Measurements from ENCODE around the gene FASTKD2. TPM values are rescaled to one million over a fixed set of nuclear protein-coding genes. Genes with fewer than 3 reads are reported as not detected.

The FASTKD2 gene
- total RNA-seq, 5 donors from 2014 or later (not counting 1 experiment from before 2014, with no cell fraction given): 18.3 to 25.8 (median 21.7) TPM

- no peak for ATAC-seq (replicated peaks in 1 of 4)
- H3K4me1 Mint-ChIP-seq: no peaks in the 10 kb centered on the region
- Histone ChIP-seq H3K27ac (ENCODE audit: low read length) (no peak overlapping the region), H3K27me3 (replicated peaks in 1 of 2; ENCODE audit: control insufficient read depth in 2 of 2, extremely low read depth in 1 of 2, insufficient read depth in 2 of 2, low read length in 1 of 2) (peaks cover 2 to 3% of the 10 kb centered on the region in 2 experiments), H3K4me1 (ENCODE audit: control insufficient read depth in 1 of 2, extremely low read depth in 1 of 2, insufficient read depth in 2 of 2, low read length in 2 of 2) (no peaks in the 10 kb centered on the region), H3K4me3 (ENCODE audit: control insufficient read depth in 1 of 2, extremely low read depth in 1 of 2, low read length in 1 of 2) (no peak overlapping the region), H3K36me3 (ENCODE audit: control insufficient read depth in 2 of 2, extremely low read depth in 1 of 2, insufficient read depth in 1 of 2, low read length in 1 of 2) (no peaks in the 10 kb centered on the region), H3K9me3 (no peaks in the 10 kb centered on the region)
- no peaks in the 10 kb centered on the region for H3K36me3 Mint-ChIP-seq
- no peak overlapping the region for H3K4me3 Mint-ChIP-seq
- peaks cover 37 to 45% of the 10 kb centered on the region in 2 donors for H3K27me3 Mint-ChIP-seq
- 93% methylated on average over 2 of the region's 7 CpGs for WGBS (ENCODE audit: insufficient coverage)
- no peak for DNase-seq
- CTCF ChIA-PET: interaction anchor here (0.5 to 0.6 kb wide), 2 partner anchors 52 to 1381 kb away, joined by 3 to 4 read pairs; no protein-coding TSS in a partner anchor
- POLR2A ChIA-PET: interaction anchor here (0.5 to 0.6 kb wide), 2 partner anchors 9 to 504 kb away, joined by 3 read pairs; no protein-coding TSS in a partner anchor
- no peaks in the 10 kb centered on the region for H3K9me3 Mint-ChIP-seq
- no peak overlapping the region for H3K27ac Mint-ChIP-seq
These were observed 36.9 kb upstream of the FASTKD2 start for GRCh38 chr2:206728277-206729199.

GRCh38 chr2:206733341-206733740, 32.1 kb upstream of the FASTKD2 start:
- H3K4me1 Mint-ChIP-seq: no peaks in the 10 kb centered on the region
- peaks cover 3 to 4% of the 10 kb centered on the region in 2 experiments for H3K27me3 ChIP-seq (replicated peaks in 1 of 2; ENCODE audit: control insufficient read depth in 2 of 2, extremely low read depth in 1 of 2, insufficient read depth in 2 of 2, low read length in 1 of 2)
- H3K4me1 ChIP-seq (ENCODE audit: control insufficient read depth in 1 of 2, extremely low read depth in 1 of 2, insufficient read depth in 2 of 2, low read length in 2 of 2): no peaks in the 10 kb centered on the region
- H3K27ac Mint-ChIP-seq: no peak overlapping the region
- H3K4me3 ChIP-seq (ENCODE audit: control insufficient read depth in 1 of 2, extremely low read depth in 1 of 2, low read length in 1 of 2): no peak overlapping the region
- DNase-seq (no peak), ATAC-seq (replicated peaks in 1 of 4) (no peak)
- H3K36me3 Mint-ChIP-seq: no peaks in the 10 kb centered on the region
- no peaks in the 10 kb centered on the region for H3K36me3 ChIP-seq (ENCODE audit: control insufficient read depth in 2 of 2, extremely low read depth in 1 of 2, insufficient read depth in 1 of 2, low read length in 1 of 2)
- WGBS (ENCODE audit: insufficient coverage): 70% methylated on average over 1 of the region's 2 CpGs
- ChIA-PET POLR2A (no interaction called here), CTCF (no interaction called here)
- no peaks in the 10 kb centered on the region for H3K9me3 ChIP-seq
- H3K4me3 Mint-ChIP-seq: no peak overlapping the region
- no peak overlapping the region for H3K27ac ChIP-seq (ENCODE audit: low read length)
- H3K9me3 Mint-ChIP-seq: no peaks in the 10 kb centered on the region
- peaks cover 24 to 29% of the 10 kb centered on the region in 2 donors for H3K27me3 Mint-ChIP-seq

GRCh38 chr2:206736935-206737334, 28.5 kb upstream of the FASTKD2 start:
- peaks cover 0 to 2% of the 10 kb centered on the region in 2 experiments for H3K27me3 ChIP-seq (replicated peaks in 1 of 2; ENCODE audit: control insufficient read depth in 2 of 2, extremely low read depth in 1 of 2, insufficient read depth in 2 of 2, low read length in 1 of 2)
- ChIA-PET CTCF (interaction anchor here in 1 of 2 donors (0.6 kb wide), 1 partner anchor 767 kb away, joined by 3 read pairs; no protein-coding TSS in a partner anchor), POLR2A (interaction anchor here in 1 of 2 donors (0.7 kb wide), 1 partner anchor 8 kb away, joined by 3 read pairs; no protein-coding TSS in a partner anchor)
- Mint-ChIP-seq H3K36me3 (no peaks in the 10 kb centered on the region), H3K4me1 (no peaks in the 10 kb centered on the region), H3K9me3 (no peaks in the 10 kb centered on the region), H3K27ac (no peak overlapping the region), H3K27me3 (peaks cover 10 to 17% of the 10 kb centered on the region in 2 donors), H3K4me3 (no peak overlapping the region)
- no peak overlapping the region for H3K27ac ChIP-seq (ENCODE audit: low read length)
- DNase-seq: no peak
- no peak for ATAC-seq (replicated peaks in 1 of 4)
- 60% methylated on average over 2 of the region's 5 CpGs for WGBS (ENCODE audit: insufficient coverage)
- no peaks in the 10 kb centered on the region for H3K9me3 ChIP-seq
- H3K4me3 ChIP-seq (ENCODE audit: control insufficient read depth in 1 of 2, extremely low read depth in 1 of 2, low read length in 1 of 2): no peak overlapping the region
- H3K4me1 ChIP-seq (ENCODE audit: control insufficient read depth in 1 of 2, extremely low read depth in 1 of 2, insufficient read depth in 2 of 2, low read length in 2 of 2): no peaks in the 10 kb centered on the region
- no peaks in the 10 kb centered on the region for H3K36me3 ChIP-seq (ENCODE audit: control insufficient read depth in 2 of 2, extremely low read depth in 1 of 2, insufficient read depth in 1 of 2, low read length in 1 of 2)

- ChIA-PET POLR2A (no interaction called here), CTCF (no interaction called here)
- no peaks in the 10 kb centered on the region for H3K9me3 ChIP-seq
- Mint-ChIP-seq H3K27me3 (peaks cover 13 to 29% of the 10 kb centered on the region in 2 donors), H3K27ac (no peak overlapping the region), H3K9me3 (no peaks in the 10 kb centered on the region), H3K36me3 (no peaks in the 10 kb centered on the region), H3K4me1 (no peaks in the 10 kb centered on the region), H3K4me3 (no peak overlapping the region)
- H3K27ac ChIP-seq (ENCODE audit: low read length): no peak overlapping the region
- ATAC-seq (replicated peaks in 1 of 4): no peak
- DNase-seq: no peak
- WGBS (ENCODE audit: insufficient coverage): 100% methylated on average over 2 of the region's 2 CpGs
- H3K27me3 ChIP-seq (replicated peaks in 1 of 2; ENCODE audit: control insufficient read depth in 2 of 2, extremely low read depth in 1 of 2, insufficient read depth in 2 of 2, low read length in 1 of 2): peaks cover 0 to 2% of the 10 kb centered on the region in 2 experiments
- H3K4me3 ChIP-seq (ENCODE audit: control insufficient read depth in 1 of 2, extremely low read depth in 1 of 2, low read length in 1 of 2): no peak overlapping the region
- no peaks in the 10 kb centered on the region for H3K4me1 ChIP-seq (ENCODE audit: control insufficient read depth in 1 of 2, extremely low read depth in 1 of 2, insufficient read depth in 2 of 2, low read length in 2 of 2)
- no peaks in the 10 kb centered on the region for H3K36me3 ChIP-seq (ENCODE audit: control insufficient read depth in 2 of 2, extremely low read depth in 1 of 2, insufficient read depth in 1 of 2, low read length in 1 of 2)
These were observed 26.1 kb upstream of the FASTKD2 start for GRCh38 chr2:206739271-206739670.

- POLR2A ChIA-PET: no interaction called here
- no peak overlapping the region for H3K4me3 ChIP-seq (ENCODE audit: control insufficient read depth in 1 of 2, extremely low read depth in 1 of 2, low read length in 1 of 2)
- Mint-ChIP-seq H3K27ac (no peak overlapping the region), H3K4me1 (no peaks in the 10 kb centered on the region), H3K4me3 (no peak overlapping the region), H3K36me3 (no peaks in the 10 kb centered on the region), H3K9me3 (no peaks in the 10 kb centered on the region), H3K27me3 (peaks cover 14 to 32% of the 10 kb centered on the region in 2 donors)
- H3K36me3 ChIP-seq (ENCODE audit: control insufficient read depth in 2 of 2, extremely low read depth in 1 of 2, insufficient read depth in 1 of 2, low read length in 1 of 2): no peaks in the 10 kb centered on the region
- H3K27me3 ChIP-seq (replicated peaks in 1 of 2; ENCODE audit: control insufficient read depth in 2 of 2, extremely low read depth in 1 of 2, insufficient read depth in 2 of 2, low read length in 1 of 2): peaks cover 0 to 2% of the 10 kb centered on the region in 2 experiments
- DNase-seq (no peak), ATAC-seq (replicated peaks in 1 of 4) (no peak)
- no CpG with 5 or more reads among the region's 2 CpGs for WGBS (ENCODE audit: insufficient coverage)
- H3K4me1 ChIP-seq (ENCODE audit: control insufficient read depth in 1 of 2, extremely low read depth in 1 of 2, insufficient read depth in 2 of 2, low read length in 2 of 2): no peaks in the 10 kb centered on the region
- H3K9me3 ChIP-seq: no peaks in the 10 kb centered on the region
- H3K27ac ChIP-seq (ENCODE audit: low read length): no peak overlapping the region
- CTCF ChIA-PET: no interaction called here
These were observed 24.6 kb upstream of the FASTKD2 start for GRCh38 chr2:206740800-206741199.

- Histone ChIP-seq H3K4me3 (ENCODE audit: control insufficient read depth in 1 of 2, extremely low read depth in 1 of 2, low read length in 1 of 2) (no peak overlapping the region), H3K9me3 (no peaks in the 10 kb centered on the region), H3K27me3 (replicated peaks in 1 of 2; ENCODE audit: control insufficient read depth in 2 of 2, extremely low read depth in 1 of 2, insufficient read depth in 2 of 2, low read length in 1 of 2) (peaks cover 5 to 11% of the 10 kb centered on the region in 2 experiments), H3K36me3 (ENCODE audit: control insufficient read depth in 2 of 2, extremely low read depth in 1 of 2, insufficient read depth in 1 of 2, low read length in 1 of 2) (no peaks in the 10 kb centered on the region), H3K27ac (ENCODE audit: low read length) (no peak overlapping the region), H3K4me1 (ENCODE audit: control insufficient read depth in 1 of 2, extremely low read depth in 1 of 2, insufficient read depth in 2 of 2, low read length in 2 of 2) (no peaks in the 10 kb centered on the region)
- CTCF ChIA-PET: no interaction called here
- DNase-seq (no peak), ATAC-seq (replicated peaks in 1 of 4) (no peak)
- POLR2A ChIA-PET: interaction anchor here in 1 of 2 donors (0.6 kb wide), 1 partner anchor 370 kb away, joined by 3 read pairs; no protein-coding TSS in a partner anchor
- no peaks in the 10 kb centered on the region for H3K36me3 Mint-ChIP-seq
- H3K27ac Mint-ChIP-seq: no peak overlapping the region
- H3K9me3 Mint-ChIP-seq: no peaks in the 10 kb centered on the region
- no peak overlapping the region for H3K4me3 Mint-ChIP-seq
- no peaks in the 10 kb centered on the region for H3K4me1 Mint-ChIP-seq
- peaks cover 22 to 41% of the 10 kb centered on the region in 2 donors for H3K27me3 Mint-ChIP-seq
- no CpG with 5 or more reads among the region's 1 CpG for WGBS (ENCODE audit: insufficient coverage)
These were observed 8.6 kb upstream of the FASTKD2 start for GRCh38 chr2:206756816-206757215.

Measured in T-cell (primary cell).